Measurements from ENCODE around the gene STK11. TPM values are rescaled to one million over a fixed set of nuclear protein-coding genes. Genes with fewer than 3 reads are reported as not detected.
A peak's percentile ranks its signal among the peaks of the same experiment; 100 is the strongest.

The STK11 gene
- total RNA-seq, 4 donors from 2014 or later = 52.2 to 95.7 (median 73.2) TPM

- H3K27me3 ChIP-seq = peaks cover 0 to 3% (median 0%) of the 10 kb centered on the region in 4 donors
- DNase-seq (ENCODE audit: extremely low spot score) = no peak
- H3K36me3 ChIP-seq = peaks cover 15 to 39% (median 32%) of the 10 kb centered on the region in 4 donors
- WGBS = 0% methylated on average over 5 of the region's 67 CpGs
- H3K4me1 ChIP-seq = peaks cover 52 to 81% (median 71%) of the 10 kb centered on the region in 4 donors
- no peaks in the 10 kb centered on the region for H3K9me3 ChIP-seq
- H3K27ac ChIP-seq (replicated peaks in 1 of 4) = peak overlapping the region; percentile 99 to 100 (median 100)
- TF ChIP-seq, protein P1, sequence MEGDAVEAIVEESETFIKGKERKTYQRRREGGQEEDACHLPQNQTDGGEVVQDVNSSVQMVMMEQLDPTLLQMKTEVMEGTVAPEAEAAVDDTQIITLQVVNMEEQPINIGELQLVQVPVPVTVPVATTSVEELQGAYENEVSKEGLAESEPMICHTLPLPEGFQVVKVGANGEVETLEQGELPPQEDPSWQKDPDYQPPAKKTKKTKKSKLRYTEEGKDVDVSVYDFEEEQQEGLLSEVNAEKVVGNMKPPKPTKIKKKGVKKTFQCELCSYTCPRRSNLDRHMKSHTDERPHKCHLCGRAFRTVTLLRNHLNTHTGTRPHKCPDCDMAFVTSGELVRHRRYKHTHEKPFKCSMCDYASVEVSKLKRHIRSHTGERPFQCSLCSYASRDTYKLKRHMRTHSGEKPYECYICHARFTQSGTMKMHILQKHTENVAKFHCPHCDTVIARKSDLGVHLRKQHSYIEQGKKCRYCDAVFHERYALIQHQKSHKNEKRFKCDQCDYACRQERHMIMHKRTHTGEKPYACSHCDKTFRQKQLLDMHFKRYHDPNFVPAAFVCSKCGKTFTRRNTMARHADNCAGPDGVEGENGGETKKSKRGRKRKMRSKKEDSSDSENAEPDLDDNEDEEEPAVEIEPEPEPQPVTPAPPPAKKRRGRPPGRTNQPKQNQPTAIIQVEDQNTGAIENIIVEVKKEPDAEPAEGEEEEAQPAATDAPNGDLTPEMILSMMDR (IDR thresholded peaks at IDR 0.05) = no peak
- TF ChIP-seq POLR2AphosphoS5 (IDR thresholded peaks at IDR 0.05) = no peak
- TF ChIP-seq EP300 (IDR thresholded peaks at IDR 0.05) = no peak
- no peak for TF ChIP-seq POLR2A (IDR thresholded peaks at IDR 0.05; ENCODE audit: low read depth)
- H3K4me3 ChIP-seq = peak overlapping the region; percentile 77 to 89 (median 82)
- intact Hi-C loops (cut with DNase I) = no loop called here
These were observed 44.4 kb downstream of the STK11 start for GRCh38 chr19:1249990-1250436.

- 0% methylated on average over 4 of the region's 90 CpGs for WGBS
- intact Hi-C loops (cut with DNase I) = no loop called here
- H3K27me3 ChIP-seq = peaks cover 0 to 3% (median 0%) of the 10 kb centered on the region in 4 donors
- H3K36me3 ChIP-seq = peaks cover 21 to 45% (median 39%) of the 10 kb centered on the region in 4 donors
- no peaks in the 10 kb centered on the region for H3K9me3 ChIP-seq
- no peak for DNase-seq (ENCODE audit: extremely low spot score)
- TF ChIP-seq POLR2AphosphoS5 (IDR thresholded peaks at IDR 0.05) (peak in 1 of 2 donors; percentile 3), EP300 (IDR thresholded peaks at IDR 0.05) (no peak), POLR2A (IDR thresholded peaks at IDR 0.05; ENCODE audit: low read depth) (no peak)
- TF ChIP-seq, protein P1 (IDR thresholded peaks at IDR 0.05) = no peak
- peak overlapping the region; percentile 99 to 100 (median 100) for H3K27ac ChIP-seq (replicated peaks in 1 of 4)
- H3K4me1 ChIP-seq = peaks cover 52 to 81% (median 71%) of the 10 kb centered on the region in 4 donors
- peak overlapping the region; percentile 77 to 89 (median 82) for H3K4me3 ChIP-seq
These were observed 45.1 kb downstream of the STK11 start for GRCh38 chr19:1250437-1251260.

DNA sequence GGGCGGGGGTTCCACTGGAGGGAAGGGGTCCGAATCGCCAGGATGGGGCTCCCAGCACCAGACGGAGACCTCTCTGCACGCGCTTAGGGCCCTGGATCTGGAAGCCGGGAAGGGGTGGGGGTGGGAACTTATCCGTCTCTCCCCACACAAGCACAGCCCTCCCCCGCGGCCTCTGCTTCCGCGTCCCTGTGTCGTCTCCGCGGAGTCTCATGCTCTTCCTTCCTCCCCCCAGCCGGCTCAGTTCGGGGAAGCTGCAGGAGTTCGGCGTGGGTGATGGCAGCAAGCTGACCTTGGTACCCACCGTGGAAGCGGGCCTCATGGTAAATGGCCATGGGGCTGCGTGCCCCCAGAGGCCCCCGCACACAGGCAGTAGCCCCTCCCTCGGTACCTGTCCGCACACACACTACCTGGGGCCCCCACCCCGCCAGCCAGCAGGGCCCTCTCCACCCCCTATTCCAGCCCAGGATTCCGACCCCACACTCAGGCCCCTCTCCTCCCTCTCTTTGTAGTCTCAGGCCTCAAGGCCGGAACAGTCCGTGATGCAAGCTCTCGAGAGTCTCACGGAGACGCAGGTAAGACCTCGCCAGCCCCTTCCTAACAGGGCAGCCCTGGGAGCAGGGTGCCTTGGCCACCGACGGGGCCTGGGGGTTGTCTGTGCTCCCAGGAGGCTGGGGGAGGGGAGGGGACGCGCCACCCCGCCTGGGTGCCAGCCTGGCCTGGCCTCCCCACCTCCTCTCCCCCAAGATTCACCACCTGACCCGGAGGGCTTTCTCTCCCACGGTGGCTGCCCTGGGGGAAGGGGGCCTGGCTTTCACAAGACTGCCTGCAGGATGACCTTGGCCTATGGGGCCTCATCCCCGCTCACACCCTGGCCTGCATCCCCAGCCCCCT lies 46.0 kb downstream of the STK11 start:
- peaks cover 31 to 55% (median 47%) of the 10 kb centered on the region in 4 donors for H3K36me3 ChIP-seq
- no peaks in the 10 kb centered on the region for H3K9me3 ChIP-seq
- TF ChIP-seq, protein P1 (IDR thresholded peaks at IDR 0.05) = no peak
- TF ChIP-seq POLR2AphosphoS5 (IDR thresholded peaks at IDR 0.05) = peak in 1 of 2 donors; percentile 54
- DNase-seq (ENCODE audit: extremely low spot score) = no peak
- peak overlapping the region; percentile 99 to 100 (median 100) for H3K27ac ChIP-seq (replicated peaks in 1 of 4)
- H3K4me1 ChIP-seq = peaks cover 52 to 81% (median 71%) of the 10 kb centered on the region in 4 donors
- WGBS = 3% methylated on average over 4 of the region's 41 CpGs
- intact Hi-C loops (cut with DNase I) = no loop called here
- peak overlapping the region; percentile 77 to 89 (median 82) for H3K4me3 ChIP-seq
- H3K27me3 ChIP-seq = peaks cover 0 to 3% (median 0%) of the 10 kb centered on the region in 4 donors

GRCh38 chr19:1252221-1252820 lies 46.7 kb downstream of the STK11 start:
- WGBS = 0% methylated on average over 20 of the region's 30 CpGs
- intact Hi-C loops (cut with DNase I) = no loop called here

More at GRCh38 chr19:1252221-1252820, 46.7 kb downstream of the STK11 start:
- H3K4me3 ChIP-seq = peak overlapping the region; percentile 77 to 89 (median 82)
- peaks cover 0 to 3% (median 0%) of the 10 kb centered on the region in 4 donors for H3K27me3 ChIP-seq
- H3K4me1 ChIP-seq = peaks cover 52 to 81% (median 73%) of the 10 kb centered on the region in 4 donors
- no peaks in the 10 kb centered on the region for H3K9me3 ChIP-seq
- H3K27ac ChIP-seq (replicated peaks in 1 of 4) = peak overlapping the region; percentile 99 to 100 (median 100)
- H3K36me3 ChIP-seq = peaks cover 36 to 62% (median 55%) of the 10 kb centered on the region in 4 donors
- peak; percentile 98 for DNase-seq (ENCODE audit: extremely low spot score)
- TF ChIP-seq EP300 (IDR thresholded peaks at IDR 0.05) (no peak), POLR2A (IDR thresholded peaks at IDR 0.05; ENCODE audit: low read depth) (no peak), POLR2AphosphoS5 (IDR thresholded peaks at IDR 0.05) (peak; percentile 77 to 80)
- TF ChIP-seq, protein P1 (IDR thresholded peaks at IDR 0.05) = no peak
